OCI-LY1 (cell line): ENCODE data around the gene JAGN1.

Experiments used
- EZH2 ChIP-seq: fragments of 200-600 bp; sonication (generic), shearing (Covaris generic); IDR thresholded peaks from 2 replicates; pipeline ENCODE4 v1.8.0; 2017; ENCODE audit warnings: borderline replicate concordance, mixed run types, mild to moderate bottlenecking, antibody characterized with exemption, low read length, moderate library complexity, mixed read lengths
- TF ChIP-seq, protein P1 (sequence below): fragments of 200-600 bp; sonication (generic), shearing (Covaris generic); IDR thresholded peaks from 2 replicates; pipeline ENCODE4 v1.5.1; 2017; ENCODE audit warnings: mild to moderate bottlenecking, antibody characterized with exemption, low read length, moderate library complexity, mixed read lengths

DNA sequence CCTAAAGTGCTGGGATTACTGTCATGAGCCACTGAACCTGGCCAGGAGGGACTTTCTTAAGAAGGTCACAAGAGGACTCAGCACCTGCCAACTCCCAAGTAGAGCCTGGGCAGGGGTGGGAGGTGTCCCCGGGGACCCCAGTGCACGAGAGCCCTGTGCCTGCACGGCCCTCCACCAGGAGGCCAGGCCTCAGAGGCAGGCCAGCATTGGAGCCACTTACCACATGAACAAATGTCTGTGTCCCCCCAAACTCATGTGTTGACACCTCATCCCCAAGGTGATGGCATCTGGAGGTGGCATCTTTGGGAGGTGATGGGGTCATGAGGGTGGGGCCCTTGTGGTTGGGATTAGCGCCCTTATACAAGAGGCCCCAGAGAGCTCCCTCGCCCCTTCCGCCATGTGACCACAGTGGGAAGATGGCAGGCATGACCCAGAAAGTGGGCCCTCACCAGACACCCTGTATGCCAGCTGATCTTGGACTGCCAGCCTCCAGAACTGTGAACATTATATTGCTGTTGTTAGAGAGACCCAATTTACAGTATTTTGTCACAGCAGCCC, 43.4 kb upstream of the JAGN1 start:
- TF ChIP-seq, protein P1, sequence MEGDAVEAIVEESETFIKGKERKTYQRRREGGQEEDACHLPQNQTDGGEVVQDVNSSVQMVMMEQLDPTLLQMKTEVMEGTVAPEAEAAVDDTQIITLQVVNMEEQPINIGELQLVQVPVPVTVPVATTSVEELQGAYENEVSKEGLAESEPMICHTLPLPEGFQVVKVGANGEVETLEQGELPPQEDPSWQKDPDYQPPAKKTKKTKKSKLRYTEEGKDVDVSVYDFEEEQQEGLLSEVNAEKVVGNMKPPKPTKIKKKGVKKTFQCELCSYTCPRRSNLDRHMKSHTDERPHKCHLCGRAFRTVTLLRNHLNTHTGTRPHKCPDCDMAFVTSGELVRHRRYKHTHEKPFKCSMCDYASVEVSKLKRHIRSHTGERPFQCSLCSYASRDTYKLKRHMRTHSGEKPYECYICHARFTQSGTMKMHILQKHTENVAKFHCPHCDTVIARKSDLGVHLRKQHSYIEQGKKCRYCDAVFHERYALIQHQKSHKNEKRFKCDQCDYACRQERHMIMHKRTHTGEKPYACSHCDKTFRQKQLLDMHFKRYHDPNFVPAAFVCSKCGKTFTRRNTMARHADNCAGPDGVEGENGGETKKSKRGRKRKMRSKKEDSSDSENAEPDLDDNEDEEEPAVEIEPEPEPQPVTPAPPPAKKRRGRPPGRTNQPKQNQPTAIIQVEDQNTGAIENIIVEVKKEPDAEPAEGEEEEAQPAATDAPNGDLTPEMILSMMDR = no peak
- TF ChIP-seq EZH2 = no peak
